ENCODE data around the gene TUT7.

The TUT7 gene

GRCh38 chr9:86282077-86282978 lies 71.9 kb downstream of the TUT7 start, which contains the start of gene ISCA1 (continued):
- TF ChIP-seq ZNF169 (tag by site-specific recombination; IDR thresholded peaks at IDR 0.05) (0 out of 2 replicates have a peak, but pooled peaks have one; percentile 16), SP7 (tag by site-specific recombination; IDR thresholded peaks at IDR 0.05) (peak; percentile 91), PATZ1 (tag by site-specific recombination; IDR thresholded peaks at IDR 0.05) (peak; percentile 97), FEZF1 (tag by site-specific recombination; IDR thresholded peaks at IDR 0.05) (peak; percentile 28; the same call in 1 of the 2 replicates), ZBTB26 (tag by site-specific recombination; optimal IDR thresholded peaks at IDR 0.05) (peak; percentile 99), ZNF366 (tag by site-specific recombination; conservative IDR thresholded peaks at IDR 0.05) (peak; percentile 86), ZNF596 (tag by site-specific recombination; IDR thresholded peaks at IDR 0.05) (no peak), YY2 (tag by site-specific recombination; IDR thresholded peaks at IDR 0.05) (peak; percentile 69), ZNF561 (tag by site-specific recombination; IDR thresholded peaks at IDR 0.05; ENCODE audit: borderline replicate concordance) (0 out of 2 replicates have a peak, but pooled peaks have one; percentile 15), ZNF202 (tag by site-specific recombination; IDR thresholded peaks at IDR 0.05; ENCODE audit: borderline replicate concordance) (no peak), ZEB2 (tag by site-specific recombination; IDR thresholded peaks at IDR 0.05) (peak; percentile 82), ZNF324 (tag by site-specific recombination; IDR thresholded peaks at IDR 0.05) (peak; percentile 45; the same call in 1 of the 2 replicates), EGR2 (tag by site-specific recombination; IDR thresholded peaks at IDR 0.05; ENCODE audit: low read depth) (peak; percentile 22; the same call in 1 of the 2 replicates), ZNF677 (tag by site-specific recombination; IDR thresholded peaks at IDR 0.05) (no peak), ZNF175 (tag by site-specific recombination; IDR thresholded peaks at IDR 0.05) (no peak), MEIS1 (CRISPR knock-in tag; IDR thresholded peaks at IDR 0.05; ENCODE audit: borderline replicate concordance) (peak; percentile 43; the same call in 1 of the 2 replicates), ZNF529 (tag by site-specific recombination; IDR thresholded peaks at IDR 0.05; ENCODE audit: insufficient replicate concordance) (no peak), WT1 (tag by site-specific recombination; IDR thresholded peaks at IDR 0.05) (peak; percentile 75), ZFP37 (tag by site-specific recombination; IDR thresholded peaks at IDR 0.05) (peak; percentile 61; the same call in 1 of the 2 replicates), ZNF558 (tag by site-specific recombination; IDR thresholded peaks at IDR 0.05) (peak; percentile 73; the same call in 1 of the 2 replicates), GLI4 (tag by site-specific recombination; IDR thresholded peaks at IDR 0.05) (peak; percentile 34; the same call in 1 of the 2 replicates), ZNF623 (tag by site-specific recombination; IDR thresholded peaks at IDR 0.05) (peak; percentile 29; the same call in 1 of the 2 replicates), ZNF221 (tag by site-specific recombination; IDR thresholded peaks at IDR 0.05; ENCODE audit: borderline replicate concordance) (0 out of 2 replicates have a peak, but pooled peaks have one; percentile 54), ZNF624 (tag by site-specific recombination; IDR thresholded peaks at IDR 0.05) (no peak), OVOL3 (tag by site-specific recombination; IDR thresholded peaks at IDR 0.05) (peak; percentile 24; the same call in 1 of the 2 replicates), ZBTB48 (tag by site-specific recombination; IDR thresholded peaks at IDR 0.05) (peak; percentile 17), ZBTB21 (tag by site-specific recombination; IDR thresholded peaks at IDR 0.05) (peak; percentile 99), ZNF16 (tag by site-specific recombination; IDR thresholded peaks at IDR 0.05; ENCODE audit: low read depth) (no peak), ZNF114 (tag by site-specific recombination; IDR thresholded peaks at IDR 0.05) (no peak), ZNF791 (tag by site-specific recombination; IDR thresholded peaks at IDR 0.05) (no peak)
- TF ChIP-seq, protein P1, sequence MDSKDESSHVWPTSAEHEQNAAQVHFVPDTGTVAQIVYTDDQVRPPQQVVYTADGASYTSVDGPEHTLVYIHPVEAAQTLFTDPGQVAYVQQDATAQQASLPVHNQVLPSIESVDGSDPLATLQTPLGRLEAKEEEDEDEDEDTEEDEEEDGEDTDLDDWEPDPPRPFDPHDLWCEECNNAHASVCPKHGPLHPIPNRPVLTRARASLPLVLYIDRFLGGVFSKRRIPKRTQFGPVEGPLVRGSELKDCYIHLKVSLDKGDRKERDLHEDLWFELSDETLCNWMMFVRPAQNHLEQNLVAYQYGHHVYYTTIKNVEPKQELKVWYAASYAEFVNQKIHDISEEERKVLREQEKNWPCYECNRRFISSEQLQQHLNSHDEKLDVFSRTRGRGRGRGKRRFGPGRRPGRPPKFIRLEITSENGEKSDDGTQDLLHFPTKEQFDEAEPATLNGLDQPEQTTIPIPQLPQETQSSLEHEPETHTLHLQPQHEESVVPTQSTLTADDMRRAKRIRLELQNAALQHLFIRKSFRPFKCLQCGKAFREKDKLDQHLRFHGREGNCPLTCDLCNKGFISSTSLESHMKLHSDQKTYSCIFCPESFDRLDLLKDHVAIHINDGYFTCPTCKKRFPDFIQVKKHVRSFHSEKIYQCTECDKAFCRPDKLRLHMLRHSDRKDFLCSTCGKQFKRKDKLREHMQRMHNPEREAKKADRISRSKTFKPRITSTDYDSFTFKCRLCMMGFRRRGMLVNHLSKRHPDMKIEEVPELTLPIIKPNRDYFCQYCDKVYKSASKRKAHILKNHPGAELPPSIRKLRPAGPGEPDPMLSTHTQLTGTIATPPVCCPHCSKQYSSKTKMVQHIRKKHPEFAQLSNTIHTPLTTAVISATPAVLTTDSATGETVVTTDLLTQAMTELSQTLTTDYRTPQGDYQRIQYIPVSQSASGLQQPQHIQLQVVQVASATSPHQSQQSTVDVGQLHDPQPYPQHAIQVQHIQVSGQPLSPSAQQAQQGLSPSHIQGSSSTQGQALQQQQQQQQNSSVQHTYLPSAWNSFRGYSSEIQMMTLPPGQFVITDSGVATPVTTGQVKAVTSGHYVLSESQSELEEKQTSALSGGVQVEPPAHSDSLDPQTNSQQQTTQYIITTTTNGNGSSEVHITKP (tag by site-specific recombination; IDR thresholded peaks at IDR 0.05): peak; percentile 68
